CD4-positive, alpha-beta memory T cell (primary cell): ENCODE data around the gene PIK3CB. TPM values are rescaled to one million over a fixed set of nuclear protein-coding genes. Genes with fewer than 3 reads are reported as not detected.
"Not testable (repeated sequence)": the region's sequence is repeated elsewhere in the genome, so short reads cannot be mapped to it uniquely, and the experiment has no call there.

Source experiments
- CTCF ChIA-PET: fragments of 350-600 bp; sonication (Branson Sonifier 250); formaldehyde crosslinking; loops from one replicate; lab custom pipeline; 2021; ENCODE audit warnings: inconsistent platforms; ENCODE audit not compliant: partially characterized antibody; lab: Charles Lee
- POLR2A ChIA-PET: fragments of 350-600 bp; sonication (Branson Sonifier 250); formaldehyde crosslinking; loops from one replicate; lab custom pipeline; 2021; ENCODE audit not compliant: partially characterized antibody; lab: Charles Lee
- DNase-seq, 5 donors: peaks; one replicate each; pipeline versions ENCODE4 v3.0.0 to v3.0.0-alpha.2; 2020 to 2022; ENCODE audit warnings: mixed read lengths in 1 of 5
- H3K27ac ChIP-seq: one replicate; pipeline ENCODE4 v1.7.0; 2013; ENCODE audit warnings: low read depth, low read length
- H3K27me3 ChIP-seq: 2 replicates; pipeline ENCODE4 v1.7.0; 2013; ENCODE audit warnings: mild to moderate bottlenecking, low read length, moderate library complexity; ENCODE audit not compliant: insufficient read depth
- H3K36me3 ChIP-seq: 2 replicates; pipeline ENCODE4 v1.7.0; 2013; ENCODE audit warnings: mild to moderate bottlenecking, low read length, moderate library complexity; ENCODE audit not compliant: insufficient read depth
- H3K4me1 ChIP-seq: 2 replicates; pipeline ENCODE4 v1.7.0; 2013; ENCODE audit warnings: mild to moderate bottlenecking, low read length, moderate library complexity; ENCODE audit not compliant: insufficient read depth
- H3K4me3 ChIP-seq, 2 donors: one replicate each; pipeline ENCODE4 v1.7.0; 2013; ENCODE audit warnings: low read length in 2 of 2, mild to moderate bottlenecking in 1 of 2
- H3K9me3 ChIP-seq, 2 donors: one replicate each; pipeline ENCODE4 v1.7.0; 2013; ENCODE audit warnings: low read length in 2 of 2, control low read depth in 1 of 2; ENCODE audit not compliant: control insufficient read depth in 1 of 2
- H3K27ac Mint-ChIP-seq, 7 donors: one replicate each; pipeline ENCODE4 v1.8.0; 2020 to 2021; ENCODE audit warnings: mixed read lengths in 7 of 7, mild to moderate bottlenecking in 6 of 7, inconsistent platforms in 3 of 7, moderate library complexity in 3 of 7
- H3K27me3 Mint-ChIP-seq, 2 donors: one replicate each; pipeline ENCODE4 v1.8.0; 2020 to 2021; ENCODE audit warnings: mixed read lengths in 2 of 2
- H3K36me3 Mint-ChIP-seq, 2 donors: one replicate each; pipeline ENCODE4 v1.8.0; 2020 to 2021; ENCODE audit warnings: mixed read lengths in 2 of 2, inconsistent platforms in 1 of 2, mild to moderate bottlenecking in 1 of 2
- H3K4me1 Mint-ChIP-seq, 4 donors: one replicate each; pipeline ENCODE4 v1.8.0; 2020 to 2021; ENCODE audit warnings: mixed read lengths in 4 of 4, mild to moderate bottlenecking in 1 of 4
- H3K4me3 Mint-ChIP-seq, 8 donors: one replicate each; pipeline ENCODE4 v1.8.0; 2020 to 2021; ENCODE audit warnings: mixed read lengths in 8 of 8, mild to moderate bottlenecking in 7 of 8, moderate library complexity in 6 of 8, inconsistent platforms in 3 of 8
- H3K9me3 Mint-ChIP-seq, 8 donors: one replicate each; pipeline ENCODE4 v1.8.0; 2020 to 2021; ENCODE audit warnings: mixed read lengths in 8 of 8, mild to moderate bottlenecking in 5 of 8, inconsistent platforms in 3 of 8, moderate library complexity in 1 of 8
- intact Hi-C: fragments of 100-400 bp; cut with micrococcal nuclease; formaldehyde crosslinking; loops from one replicate; pipeline ENCODE4 v1.15.1; 2023
- polyA plus RNA-seq, 2 donors: library from polyadenylated mRNA; unstranded; fragments of 300-500 nt; fragmentation: Illumina TruSeq; gene quantifications; one replicate each; pipeline ENCODE4 v1.2.3, GENCODE V29; 2021
- total RNA-seq, 2 experiments: library from RNA; stranded (reverse); gene quantifications; one replicate each; pipeline ENCODE4 v1.2.3, GENCODE V29; 2021

The PIK3CB gene
- total and polyA plus RNA-seq, 4 experiments from 2014 or later, result 14.4 to 52.1 (median 34.4) TPM

- peak overlapping the region; percentile 93 to 100 (median 96) for H3K27ac Mint-ChIP-seq
- intact Hi-C loops, result loop anchor here (1.0 to 5.0 kb wide), 3 partner anchors 16 to 225 kb away; partner anchors contain the start of genes CEP70 and PIK3CB
Measured at GRCh38 chr3:138609898-138610266, 224.8 kb downstream of the PIK3CB start.

GRCh38 chr3:138608322-138609135, 226.2 kb downstream of the PIK3CB start, which contains the start of gene FAIM:
FAIM (plus strand) TSS chr3:138608771; CDS start chr3:138619727, 10,956 bp downstream.
- Histone ChIP-seq H3K9me3 (no peaks in the 10 kb centered on the region), H3K4me3 (peak within 1 kb of the TSS; percentile 45 to 48), H3K36me3 (no peaks in the 10 kb centered on the region), H3K27me3 (no peaks in the 10 kb centered on the region), H3K4me1 (peaks cover 13% of the 10 kb centered on the region), H3K27ac (peak within 1 kb of the TSS; percentile 67)
- H3K27me3 Mint-ChIP-seq, result peaks cover 0 to 5% of the 10 kb centered on the region in 2 donors
- peak; percentile 71 to 84 (median 78) for DNase-seq
- POLR2A ChIA-PET, result interaction anchor here (0.6 to 4.9 kb wide), 8 partner anchors 14 to 422 kb away, joined by 3 to 45 read pairs (median 3); partner anchors contain the start of genes ARMC8 and CEP70
- H3K4me1 Mint-ChIP-seq, result peaks cover 9 to 23% (median 16%) of the 10 kb centered on the region in 4 donors
- H3K4me3 Mint-ChIP-seq, result peak within 1 kb of the TSS; percentile 87 to 99 (median 88)
- peaks cover 7 to 10% of the 10 kb centered on the region in 2 donors for H3K36me3 Mint-ChIP-seq
- peaks cover 0 to 12% (median under 1%) of the 10 kb centered on the region in 8 donors for H3K9me3 Mint-ChIP-seq
- CTCF ChIA-PET, result interaction anchor here (1.1 to 1.9 kb wide), 2 partner anchors 14 to 315 kb away, joined by 3 to 13 read pairs; partner anchors contain the start of gene CEP70
- H3K27ac Mint-ChIP-seq, result peak within 1 kb of the TSS; percentile 93 to 100 (median 96)
- intact Hi-C loops, result loop anchor here (1.0 to 5.0 kb wide), 3 partner anchors 14 to 226 kb away; partner anchors contain the start of genes CEP70 and PIK3CB

More at GRCh38 chr3:138609898-138610266, 224.8 kb downstream of the PIK3CB start:
- Mint-ChIP-seq H3K36me3 (peaks cover 4 to 5% of the 10 kb centered on the region in 2 donors), H3K4me1 (peaks cover 9 to 23% (median 16%) of the 10 kb centered on the region in 4 donors), H3K4me3 (peak overlapping the region; percentile 87 to 99 (median 88)), H3K27me3 (peaks cover 0 to 5% of the 10 kb centered on the region in 2 donors), H3K9me3 (peaks cover 0 to 8% (median 0%) of the 10 kb centered on the region in 8 donors)
- Histone ChIP-seq H3K27ac (peak overlapping the region; percentile 67), H3K36me3 (no peaks in the 10 kb centered on the region), H3K4me1 (peaks cover 13% of the 10 kb centered on the region), H3K9me3 (no peaks in the 10 kb centered on the region), H3K27me3 (no peaks in the 10 kb centered on the region), H3K4me3 (peak overlapping the region in 1 of 2 donors; percentile 45)
- CTCF ChIA-PET, result interaction anchor here (3.1 kb wide), 1 partner anchor 15 kb away, joined by 14 read pairs; the partner anchor contains the start of gene CEP70
- POLR2A ChIA-PET, result interaction anchor here (0.8 to 4.9 kb wide), 6 partner anchors 16 to 423 kb away, joined by 4 to 45 read pairs (median 6); partner anchors contain the start of genes ARMC8 and CEP70
- DNase-seq, result no peak

GRCh38 chr3:138604106-138604595, 230.6 kb downstream of the PIK3CB start:
- H3K4me1 ChIP-seq, H3K27me3 Mint-ChIP-seq, H3K9me3 ChIP-seq, DNase-seq, intact Hi-C loops, H3K36me3 ChIP-seq, H3K9me3 Mint-ChIP-seq, H3K4me3 Mint-ChIP-seq, POLR2A ChIA-PET, H3K27ac ChIP-seq, H3K27me3 ChIP-seq, H3K36me3 Mint-ChIP-seq, H3K4me3 ChIP-seq: not testable (repeated sequence)
- CTCF ChIA-PET, result interaction anchor here (1.4 to 1.9 kb wide), 3 partner anchors 10 to 332 kb away, joined by 3 to 7 read pairs (median 4); partner anchors contain the start of gene CEP70
- H3K4me1 Mint-ChIP-seq, result peaks cover 4 to 14% (median 5%) of the 10 kb centered on the region in 4 donors
- peak overlapping the region in 1 of 7 donors; percentile 2 for H3K27ac Mint-ChIP-seq

Other genes with a start within 250 kb of the PIK3CB start
- 10 to 100 TPM; 27.1 to 28.0 TPM for gene CEP70, start 240.7 kb downstream of the PIK3CB start, total RNA-seq
- 1 to 10 TPM; 6.7 to 7.2 TPM for gene CEP70, start 240.7 kb downstream of the PIK3CB start, polyA plus RNA-seq
- gene FAIM, start 226.2 kb downstream of the PIK3CB start, total RNA-seq, result 1 to 10 TPM; 4.6 to 5.0 TPM
- 10 to 100 TPM in 1 of 2 donors, 1 to 10 TPM in 1; 7.0 to 11.9 TPM for gene FAIM, start 226.2 kb downstream of the PIK3CB start, polyA plus RNA-seq
- not detected for gene FOXL2, start 112.2 kb upstream of the PIK3CB start, total RNA-seq
- not detected for gene FOXL2, start 112.2 kb upstream of the PIK3CB start, polyA plus RNA-seq
- gene FOXL2NB, start 112.3 kb upstream of the PIK3CB start, total RNA-seq, result not detected
- gene FOXL2NB, start 112.3 kb upstream of the PIK3CB start, polyA plus RNA-seq, result under 1 TPM in 1 of 2 donors, not detected in 1; 0.04 TPM
- gene PRR23A, start 171.3 kb upstream of the PIK3CB start, total RNA-seq, result not detected
- not detected for gene PRR23A, start 171.3 kb upstream of the PIK3CB start, polyA plus RNA-seq
- not detected for gene PRR23B, start 186.0 kb upstream of the PIK3CB start, total RNA-seq
- gene PRR23B, start 186.0 kb upstream of the PIK3CB start, polyA plus RNA-seq, result not detected
- not detected for gene PRR23C, start 210.0 kb upstream of the PIK3CB start, total RNA-seq
- gene PRR23C, start 210.0 kb upstream of the PIK3CB start, polyA plus RNA-seq, result not detected